GM23338 (cell line): ENCODE measurements around the gene GNAI3. TPM values are rescaled to one million over a fixed set of nuclear protein-coding genes. Genes with fewer than 3 reads are reported as not detected.

Experiments
- ATAC-seq: fragments of 200-7000 bp; cut with Tn5 transposase; 3 replicates; pipeline ENCODE4 v1.9.1; 2020
- DNase-seq: peaks from one replicate; pipeline ENCODE4 v3.0.0-alpha.2; 2015; ENCODE audit warnings: low spot score
- H2AFZ ChIP-seq: fragments of 200-600 bp; sonication (generic); 2 replicates; pipeline ENCODE4 v1.8.0; 2016; ENCODE audit warnings: antibody characterized with exemption, mild to moderate bottlenecking, moderate library complexity
- H3F3A ChIP-seq: fragments of 200-600 bp; sonication (generic); replicated peaks from 2 replicates; pipeline ENCODE4 v1.8.0; 2017; ENCODE audit warnings: antibody characterized with exemption, mixed run types, low read depth
- H3K27ac ChIP-seq: fragments of 200-600 bp; sonication (generic); 2 replicates; pipeline ENCODE4 v1.6.1; 2016; ENCODE audit warnings: low read depth
- H3K27me3 ChIP-seq: fragments of 200-600 bp; sonication (generic); 2 replicates; pipeline ENCODE4 v1.8.0; 2016; ENCODE audit warnings: mild to moderate bottlenecking, mixed run types, moderate library complexity; ENCODE audit not compliant: insufficient read depth
- H3K36me3 ChIP-seq: fragments of 200-600 bp; sonication (generic); 2 replicates; pipeline ENCODE4 v1.8.0; 2016; ENCODE audit warnings: mild to moderate bottlenecking; ENCODE audit not compliant: insufficient read depth
- H3K4me1 ChIP-seq: fragments of 200-600 bp; sonication (generic); 2 replicates; pipeline ENCODE4 v1.8.0; 2016; ENCODE audit warnings: mild to moderate bottlenecking, moderate library complexity; ENCODE audit not compliant: insufficient read depth
- H3K4me2 ChIP-seq: fragments of 200-600 bp; sonication (generic); 2 replicates; pipeline ENCODE4 v1.7.1; 2017; ENCODE audit warnings: mixed run types
- H3K4me3 ChIP-seq: fragments of 200-600 bp; sonication (generic); 2 replicates; pipeline ENCODE4 v1.6.1; 2016; ENCODE audit warnings: mixed run types
- H3K79me2 ChIP-seq: fragments of 200-600 bp; sonication (generic); replicated peaks from 2 replicates; pipeline ENCODE4 v1.8.0; 2017; ENCODE audit warnings: mild to moderate bottlenecking; ENCODE audit not compliant: insufficient read depth
- H3K9me2 ChIP-seq: fragments of 200-600 bp; sonication (generic); 2 replicates; pipeline ENCODE4 v1.8.0; 2017; ENCODE audit not compliant: insufficient read depth
- H4K20me1 ChIP-seq: fragments of 200-600 bp; sonication (generic); replicated peaks from 2 replicates; pipeline ENCODE4 v1.8.0; 2017; ENCODE audit warnings: mild to moderate bottlenecking; ENCODE audit not compliant: insufficient read depth
- H3K27ac Mint-ChIP-seq: 2 replicates; pipeline ENCODE4 v1.8.0; 2020; ENCODE audit warnings: inconsistent platforms, mild to moderate bottlenecking, moderate library complexity, mixed read lengths
- H3K27me3 Mint-ChIP-seq: 3 replicates; pipeline ENCODE4 v1.8.0; 2022; ENCODE audit warnings: low read depth, mild to moderate bottlenecking, moderate library complexity, mixed read lengths, inconsistent platforms; ENCODE audit not compliant: insufficient read depth, poor library complexity
- H3K36me3 Mint-ChIP-seq: 3 replicates; pipeline ENCODE4 v1.8.0; 2021; ENCODE audit warnings: low read depth, mild to moderate bottlenecking, inconsistent platforms, moderate library complexity, mixed read lengths
- H3K4me1 Mint-ChIP-seq: 3 replicates; pipeline ENCODE4 v1.8.0; 2020; ENCODE audit warnings: mild to moderate bottlenecking, inconsistent platforms, mixed read lengths
- H3K4me3 Mint-ChIP-seq: 3 replicates; pipeline ENCODE4 v1.8.0; 2021; ENCODE audit warnings: moderate library complexity, mild to moderate bottlenecking, inconsistent platforms, mixed read lengths
- H3K9me3 Mint-ChIP-seq: 3 replicates; pipeline ENCODE4 v1.8.0; 2020; ENCODE audit warnings: moderate library complexity, mild to moderate bottlenecking, inconsistent platforms, mixed read lengths
- CREB1 ChIP-seq: fragments of 250-450 bp; sonication (Bioruptor Pico); IDR thresholded peaks from 2 replicates; pipeline ENCODE4 v1.5.0; 2020; ENCODE audit warnings: low read depth, mild to moderate bottlenecking, moderate library complexity
- EZH2 ChIP-seq: fragments of 200-600 bp; sonication (generic); IDR thresholded peaks from one replicate; pipeline ENCODE4 v1.8.0; 2017; ENCODE audit warnings: antibody characterized with exemption, mild to moderate bottlenecking, low read depth; ENCODE audit not compliant: unreplicated experiment
- EZH2phosphoT487 ChIP-seq: fragments of 200-600 bp; sonication (generic); IDR thresholded peaks from one replicate; pipeline ENCODE4 v1.8.1; 2018; ENCODE audit warnings: antibody characterized with exemption; ENCODE audit not compliant: unreplicated experiment
- JUNB ChIP-seq: IDR thresholded peaks from one replicate; pipeline ENCODE4 v1.6.1; 2016; ENCODE audit warnings: antibody characterized with exemption; ENCODE audit not compliant: unreplicated experiment
- NANOG ChIP-seq: IDR thresholded peaks from 2 replicates; pipeline ENCODE4 v1.6.1; 2016; ENCODE audit warnings: antibody characterized with exemption, borderline replicate concordance
- POLR2AphosphoS5 ChIP-seq: IDR thresholded peaks from 2 replicates; pipeline ENCODE4 v1.6.1; 2016; ENCODE audit warnings: antibody characterized with exemption, low read depth
- STAT1 ChIP-seq: IDR thresholded peaks from one replicate; pipeline ENCODE4 v1.6.1; 2016; ENCODE audit warnings: antibody characterized with exemption; ENCODE audit not compliant: unreplicated experiment
- ZNF114 ChIP-seq: fragments of 250-450 bp; sonication (Bioruptor Pico); IDR thresholded peaks from 2 replicates; pipeline ENCODE4 v1.5.0; 2020; ENCODE audit warnings: mild to moderate bottlenecking, moderate library complexity
- ZNF331 ChIP-seq: fragments of 250-450 bp; sonication (Bioruptor Pico); IDR thresholded peaks from 2 replicates; pipeline ENCODE4 v1.5.0; 2020; ENCODE audit warnings: low read depth, mild to moderate bottlenecking, moderate library complexity
- ZNF462 ChIP-seq: fragments of 250-450 bp; sonication (Bioruptor Pico); IDR thresholded peaks from 2 replicates; pipeline ENCODE4 v1.5.0; 2020; ENCODE audit warnings: mild to moderate bottlenecking, moderate library complexity
- polyA plus RNA-seq: library from polyadenylated mRNA; unstranded; fragments of >200 nt; fragmentation: Nextera tagmentation; extraction: Ambion mirVana; gene quantifications from 2 replicates; pipeline ENCODE4 v1.2.1, GENCODE V29; 2016
- total RNA-seq: library from RNA; depleted of rRNA; stranded (reverse); fragments of >200 nt; shearing (Covaris generic); gene quantifications from 2 replicates; pipeline ENCODE4 v1.2.3, GENCODE V29; 2014
- TF ChIP-seq, protein P1 (sequence below), 2 experiments: fragments of 200-600 bp in 1 of 2; sonication (generic) in 1 of 2; conservative IDR thresholded peaks; 2 replicates each; pipeline versions ENCODE4 v1.5.1 to v1.6.1; 2016 to 2017; ENCODE audit warnings: antibody characterized with exemption in 2 of 2, low read depth in 2 of 2, mild to moderate bottlenecking in 2 of 2, moderate library complexity in 1 of 2
- TF ChIP-seq, protein P2 (sequence below): IDR thresholded peaks from one replicate; pipeline ENCODE4 v1.6.1; 2018; ENCODE audit warnings: antibody characterized with exemption; ENCODE audit not compliant: unreplicated experiment
- TF ChIP-seq, protein P3 (sequence below): IDR thresholded peaks from 2 replicates; pipeline ENCODE4 v1.6.1; 2016; ENCODE audit warnings: antibody characterized with exemption

GNAI3 gene
- total and polyA plus RNA-seq, 2 experiments from 2014 or later, result 4.5 to 10.2 TPM

DNA sequence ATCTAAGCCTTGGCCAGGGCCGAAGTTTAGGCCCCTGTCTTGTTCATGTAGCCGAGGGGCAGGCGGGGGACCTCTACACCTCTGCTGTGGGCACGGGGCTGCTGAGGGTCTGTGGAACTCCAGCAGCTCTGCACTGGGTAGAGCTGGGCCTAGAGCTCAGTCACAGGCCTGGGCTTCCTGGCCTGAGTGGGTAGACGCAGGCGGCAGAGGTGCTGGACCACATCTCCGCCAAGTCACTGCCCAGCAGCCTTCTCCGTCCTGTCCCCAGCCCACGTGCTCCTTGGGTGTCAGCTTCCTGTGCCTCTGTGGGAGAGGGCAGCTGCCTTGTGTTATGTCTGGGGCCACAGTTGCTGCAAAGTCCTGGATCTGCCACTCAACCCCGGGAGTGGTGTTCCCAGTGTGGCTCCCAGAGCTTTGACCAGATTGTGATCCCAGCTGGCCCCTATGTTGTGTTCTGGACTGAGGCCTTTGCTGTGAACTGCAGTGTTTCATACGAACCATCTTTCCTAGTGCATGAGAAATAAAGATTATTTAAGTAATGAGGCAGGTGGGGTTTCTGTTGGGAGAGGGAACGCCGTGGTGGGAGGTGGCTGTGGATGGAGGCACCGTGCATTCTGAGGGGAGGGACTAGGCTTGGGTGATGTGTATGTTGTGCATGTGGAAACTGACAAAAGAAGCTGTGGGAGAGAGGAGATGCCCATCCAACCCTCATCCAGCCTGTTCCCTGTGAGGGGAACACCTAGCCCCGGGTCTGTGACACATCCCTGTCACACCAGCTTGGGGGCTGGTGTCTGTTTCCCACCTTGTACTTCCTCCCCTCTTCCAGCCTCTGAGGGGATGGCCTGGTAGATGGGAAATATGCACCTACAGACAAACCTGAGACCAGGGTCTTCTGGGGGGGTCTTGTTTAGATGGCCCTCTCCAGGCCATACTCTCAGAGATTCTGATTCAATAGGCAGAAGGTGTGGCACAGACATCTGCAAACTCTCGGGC, 83.4 kb downstream of the GNAI3 start:
- no peak overlapping the region for H3K4me3 ChIP-seq
- DNase-seq, result no peak
- Mint-ChIP-seq H3K36me3 (peaks cover 27% of the 10 kb centered on the region), H3K4me1 (peaks cover 30% of the 10 kb centered on the region), H3K27ac (no peak overlapping the region), H3K9me3 (no peaks in the 10 kb centered on the region), H3K27me3 (peaks cover 6% of the 10 kb centered on the region), H3K4me3 (no peak overlapping the region; the same call in 2 of the 3 replicates)
- no peak overlapping the region for H3K4me2 ChIP-seq
- peaks cover 4% of the 10 kb centered on the region; the same call in 1 of the 2 replicates for H3K36me3 ChIP-seq
- H3F3A ChIP-seq, result 0 out of 2 replicates have a peak, but pooled peaks cover under 1% of the 10 kb centered on the region
- no peaks in the 10 kb centered on the region for H3K79me2 ChIP-seq
- no peak overlapping the region for H2AFZ ChIP-seq
- TF ChIP-seq, protein P1, sequence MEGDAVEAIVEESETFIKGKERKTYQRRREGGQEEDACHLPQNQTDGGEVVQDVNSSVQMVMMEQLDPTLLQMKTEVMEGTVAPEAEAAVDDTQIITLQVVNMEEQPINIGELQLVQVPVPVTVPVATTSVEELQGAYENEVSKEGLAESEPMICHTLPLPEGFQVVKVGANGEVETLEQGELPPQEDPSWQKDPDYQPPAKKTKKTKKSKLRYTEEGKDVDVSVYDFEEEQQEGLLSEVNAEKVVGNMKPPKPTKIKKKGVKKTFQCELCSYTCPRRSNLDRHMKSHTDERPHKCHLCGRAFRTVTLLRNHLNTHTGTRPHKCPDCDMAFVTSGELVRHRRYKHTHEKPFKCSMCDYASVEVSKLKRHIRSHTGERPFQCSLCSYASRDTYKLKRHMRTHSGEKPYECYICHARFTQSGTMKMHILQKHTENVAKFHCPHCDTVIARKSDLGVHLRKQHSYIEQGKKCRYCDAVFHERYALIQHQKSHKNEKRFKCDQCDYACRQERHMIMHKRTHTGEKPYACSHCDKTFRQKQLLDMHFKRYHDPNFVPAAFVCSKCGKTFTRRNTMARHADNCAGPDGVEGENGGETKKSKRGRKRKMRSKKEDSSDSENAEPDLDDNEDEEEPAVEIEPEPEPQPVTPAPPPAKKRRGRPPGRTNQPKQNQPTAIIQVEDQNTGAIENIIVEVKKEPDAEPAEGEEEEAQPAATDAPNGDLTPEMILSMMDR (conservative IDR thresholded peaks at IDR 0.05; ENCODE audit: low read depth in 2 of 2), result no peak
- TF ChIP-seq POLR2AphosphoS5 (no peak), EZH2phosphoT487 (no peak), NANOG (no peak), EZH2 (no peak), ZNF114 (no peak), ZNF462 (CRISPR knock-in tag) (no peak), JUNB (no peak), STAT1 (no peak), ZNF331 (CRISPR knock-in tag) (no peak), CREB1 (no peak)
- TF ChIP-seq, protein P2, sequence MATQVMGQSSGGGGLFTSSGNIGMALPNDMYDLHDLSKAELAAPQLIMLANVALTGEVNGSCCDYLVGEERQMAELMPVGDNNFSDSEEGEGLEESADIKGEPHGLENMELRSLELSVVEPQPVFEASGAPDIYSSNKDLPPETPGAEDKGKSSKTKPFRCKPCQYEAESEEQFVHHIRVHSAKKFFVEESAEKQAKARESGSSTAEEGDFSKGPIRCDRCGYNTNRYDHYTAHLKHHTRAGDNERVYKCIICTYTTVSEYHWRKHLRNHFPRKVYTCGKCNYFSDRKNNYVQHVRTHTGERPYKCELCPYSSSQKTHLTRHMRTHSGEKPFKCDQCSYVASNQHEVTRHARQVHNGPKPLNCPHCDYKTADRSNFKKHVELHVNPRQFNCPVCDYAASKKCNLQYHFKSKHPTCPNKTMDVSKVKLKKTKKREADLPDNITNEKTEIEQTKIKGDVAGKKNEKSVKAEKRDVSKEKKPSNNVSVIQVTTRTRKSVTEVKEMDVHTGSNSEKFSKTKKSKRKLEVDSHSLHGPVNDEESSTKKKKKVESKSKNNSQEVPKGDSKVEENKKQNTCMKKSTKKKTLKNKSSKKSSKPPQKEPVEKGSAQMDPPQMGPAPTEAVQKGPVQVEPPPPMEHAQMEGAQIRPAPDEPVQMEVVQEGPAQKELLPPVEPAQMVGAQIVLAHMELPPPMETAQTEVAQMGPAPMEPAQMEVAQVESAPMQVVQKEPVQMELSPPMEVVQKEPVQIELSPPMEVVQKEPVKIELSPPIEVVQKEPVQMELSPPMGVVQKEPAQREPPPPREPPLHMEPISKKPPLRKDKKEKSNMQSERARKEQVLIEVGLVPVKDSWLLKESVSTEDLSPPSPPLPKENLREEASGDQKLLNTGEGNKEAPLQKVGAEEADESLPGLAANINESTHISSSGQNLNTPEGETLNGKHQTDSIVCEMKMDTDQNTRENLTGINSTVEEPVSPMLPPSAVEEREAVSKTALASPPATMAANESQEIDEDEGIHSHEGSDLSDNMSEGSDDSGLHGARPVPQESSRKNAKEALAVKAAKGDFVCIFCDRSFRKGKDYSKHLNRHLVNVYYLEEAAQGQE, result no peak
- TF ChIP-seq, protein P3, sequence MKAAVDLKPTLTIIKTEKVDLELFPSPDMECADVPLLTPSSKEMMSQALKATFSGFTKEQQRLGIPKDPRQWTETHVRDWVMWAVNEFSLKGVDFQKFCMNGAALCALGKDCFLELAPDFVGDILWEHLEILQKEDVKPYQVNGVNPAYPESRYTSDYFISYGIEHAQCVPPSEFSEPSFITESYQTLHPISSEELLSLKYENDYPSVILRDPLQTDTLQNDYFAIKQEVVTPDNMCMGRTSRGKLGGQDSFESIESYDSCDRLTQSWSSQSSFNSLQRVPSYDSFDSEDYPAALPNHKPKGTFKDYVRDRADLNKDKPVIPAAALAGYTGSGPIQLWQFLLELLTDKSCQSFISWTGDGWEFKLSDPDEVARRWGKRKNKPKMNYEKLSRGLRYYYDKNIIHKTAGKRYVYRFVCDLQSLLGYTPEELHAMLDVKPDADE, result no peak
- no peaks in the 10 kb centered on the region for H4K20me1 ChIP-seq
- no peak overlapping the region for H3K27ac ChIP-seq
- H3K4me1 ChIP-seq, result peaks cover 10% of the 10 kb centered on the region
- no peaks in the 10 kb centered on the region for H3K9me2 ChIP-seq
- no peaks in the 10 kb centered on the region for H3K27me3 ChIP-seq
- ATAC-seq, result no peak
